GM19239 (cell line): ENCODE data around the gene GTF2A2.

Experiments
- DNase-seq: peaks from one replicate; pipeline ENCODE4 v3.0.0; 2011; ENCODE audit warnings: low spot score; ENCODE audit not compliant: insufficient read length
- FAIRE-seq: peaks from 2 replicates; lab custom pipeline; 2011; peaks lifted over from hg19 to GRCh38; lab: Jason Lieb, UNC

The GTF2A2 gene

DNA sequence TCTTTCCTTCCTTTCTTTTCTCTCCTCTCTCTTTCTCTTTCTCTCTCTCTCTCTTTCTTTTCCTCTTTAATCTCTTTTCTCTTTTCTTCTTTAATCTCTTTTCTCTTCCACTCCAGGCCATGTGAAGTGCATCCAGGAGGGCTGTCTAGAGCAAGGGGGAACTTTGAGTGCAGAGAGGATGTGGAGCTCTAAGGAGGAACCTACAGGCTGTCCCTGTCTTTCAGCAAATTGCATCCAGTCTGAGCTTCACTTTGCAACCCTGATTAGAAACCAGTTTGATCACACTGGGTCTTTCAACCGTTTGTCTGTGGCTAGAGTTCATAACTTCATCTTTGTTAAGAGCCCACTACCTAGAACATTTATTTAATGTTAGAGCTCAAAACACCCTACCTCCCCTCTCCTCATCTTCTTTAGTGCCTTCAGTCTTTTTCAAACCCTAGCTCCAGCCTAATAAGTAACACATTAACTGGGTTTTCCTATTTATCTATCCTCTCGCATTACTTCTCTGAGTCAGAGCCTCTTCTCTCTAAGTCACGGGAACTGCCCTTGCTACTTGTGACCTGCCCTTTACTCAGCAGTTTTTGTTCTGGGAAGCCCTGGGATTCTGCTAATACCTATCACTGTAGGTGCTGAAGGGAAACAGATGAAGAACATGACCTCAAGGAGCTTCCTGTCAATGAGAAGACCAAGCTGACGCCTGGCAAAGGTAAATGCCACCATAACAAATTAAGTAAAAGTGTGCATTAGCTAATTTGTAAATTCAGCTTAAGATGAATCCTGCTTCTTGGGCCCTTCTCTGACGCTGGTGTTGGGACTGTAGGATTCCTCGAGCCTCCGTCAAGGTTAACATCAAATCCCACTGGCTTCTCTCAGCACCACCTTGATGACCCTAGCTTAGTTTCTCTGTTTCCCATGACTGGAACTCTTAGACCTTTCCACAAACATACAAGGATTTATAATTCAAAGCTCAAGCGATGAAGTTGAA, 45.7 kb downstream of the GTF2A2 start, which contains the start of gene GCNT3:
Gene GCNT3 (plus strand): TSS at position 508 of the 985 bp plus-strand sequence. CDS start 6,456 bp downstream, outside the sequence.
- FAIRE-seq (peak; percentile 55), DNase-seq (peak; percentile 37)

DNA sequence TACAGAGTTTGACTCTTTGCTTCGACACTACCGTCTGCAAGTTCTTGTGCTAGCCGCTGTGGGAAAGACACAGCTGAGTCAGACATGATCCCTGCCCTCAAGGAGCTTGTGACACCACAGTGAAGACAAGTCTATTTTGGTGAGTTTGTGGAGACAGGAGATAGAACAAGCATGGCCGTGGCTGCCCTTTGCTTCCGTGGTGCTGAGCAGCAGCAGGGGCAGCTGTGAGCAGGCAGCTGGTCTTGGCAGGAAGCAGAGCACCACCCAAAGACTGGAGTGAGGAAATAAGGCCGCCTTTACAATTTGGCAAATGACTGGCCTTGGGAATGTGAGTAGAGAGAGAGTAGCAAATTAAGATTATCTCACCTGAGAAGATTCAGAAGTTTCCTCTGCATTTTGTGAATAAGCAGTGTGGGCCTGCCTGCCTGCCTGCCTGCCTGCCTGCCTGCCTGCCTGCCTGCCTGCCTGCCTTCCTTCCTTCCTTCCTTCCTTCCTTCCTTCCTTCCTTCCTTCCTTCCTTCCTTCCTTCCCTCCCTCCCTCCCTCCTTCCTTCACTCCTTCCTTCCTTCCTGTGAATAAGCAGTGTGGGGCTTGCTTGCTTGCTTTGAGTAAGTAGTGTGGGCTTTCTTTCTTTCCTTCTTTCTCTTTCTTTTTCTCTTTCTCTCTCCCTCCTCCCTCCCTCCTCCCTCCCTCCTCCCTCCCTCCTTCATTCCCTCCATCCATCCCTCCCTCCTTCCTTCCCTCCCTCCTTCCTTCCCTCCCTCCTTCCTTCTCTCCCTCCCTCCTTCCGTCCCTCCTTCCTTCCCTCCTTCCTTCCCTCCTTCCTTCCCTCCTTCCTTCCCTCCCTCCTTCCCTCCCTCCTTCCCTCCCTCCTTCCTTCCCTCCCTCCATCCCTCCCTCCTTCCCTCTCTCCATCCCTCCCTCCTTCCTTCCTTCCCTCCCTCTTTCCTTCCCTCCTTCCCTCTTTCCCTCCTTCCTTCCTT, 47.3 kb downstream of the GTF2A2 start:
- DNase-seq (no peak), FAIRE-seq (no peak)

DNA sequence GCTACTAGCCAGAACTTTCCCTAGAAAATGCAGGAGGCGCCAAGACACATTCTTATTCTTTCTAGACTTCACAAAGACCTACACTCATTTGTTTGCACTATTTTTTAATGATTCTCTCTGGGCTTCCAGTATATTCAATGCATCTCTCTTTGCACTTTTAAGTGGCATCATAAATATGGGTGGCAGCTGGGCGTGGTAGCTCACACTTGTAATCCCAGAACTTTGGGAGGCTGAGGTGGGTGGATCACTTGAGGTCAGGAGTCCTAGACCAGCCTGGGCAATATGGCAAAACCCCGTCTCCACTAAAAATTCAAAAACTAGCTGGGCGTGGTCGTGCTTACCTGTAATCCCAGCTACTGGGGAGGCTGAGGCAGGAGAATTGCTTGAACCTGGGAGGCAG, 51.3 kb downstream of the GTF2A2 start:
- no peak for DNase-seq
- FAIRE-seq: no peak

DNA sequence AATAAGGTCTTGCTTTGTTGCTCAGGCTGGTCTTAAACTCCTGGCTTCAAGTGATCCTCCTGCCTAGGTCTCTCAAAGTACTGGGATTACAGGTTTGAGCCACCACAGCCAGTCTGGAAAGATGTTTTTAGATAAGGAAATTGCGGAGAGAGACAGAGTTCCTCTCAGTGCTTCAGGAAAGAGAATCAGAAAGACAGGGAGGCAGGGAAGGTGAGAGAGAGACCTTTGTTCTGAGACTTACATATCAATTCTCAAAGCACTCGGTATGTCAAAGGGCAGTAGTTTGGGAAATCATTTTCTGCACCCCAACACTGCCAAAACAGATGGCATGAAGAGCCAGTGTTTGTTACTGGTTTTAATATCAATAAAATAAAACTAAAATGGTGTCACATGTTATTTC, 58.9 kb downstream of the GTF2A2 start:
- FAIRE-seq (no peak), DNase-seq (no peak)

DNA sequence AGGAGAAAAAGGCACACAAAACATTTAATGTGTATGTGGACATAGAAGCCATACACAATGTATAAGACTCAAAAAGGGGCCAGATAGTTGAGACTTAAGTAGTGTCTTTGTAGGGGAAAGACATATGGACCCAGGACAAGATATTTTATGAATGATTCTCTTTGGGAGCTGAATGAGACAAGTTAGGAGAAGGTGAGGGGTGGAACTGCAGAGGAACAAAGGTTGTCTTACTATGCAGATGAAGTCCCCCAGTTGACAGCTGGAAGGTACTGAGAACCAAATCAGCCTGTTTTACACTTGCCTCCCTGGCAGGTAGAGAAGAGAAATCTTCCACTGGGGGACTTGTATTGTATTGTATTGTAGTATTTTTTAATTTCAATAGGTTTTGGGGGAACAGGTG, 60.7 kb downstream of the GTF2A2 start:
- no peak for FAIRE-seq
- no peak for DNase-seq

DNA sequence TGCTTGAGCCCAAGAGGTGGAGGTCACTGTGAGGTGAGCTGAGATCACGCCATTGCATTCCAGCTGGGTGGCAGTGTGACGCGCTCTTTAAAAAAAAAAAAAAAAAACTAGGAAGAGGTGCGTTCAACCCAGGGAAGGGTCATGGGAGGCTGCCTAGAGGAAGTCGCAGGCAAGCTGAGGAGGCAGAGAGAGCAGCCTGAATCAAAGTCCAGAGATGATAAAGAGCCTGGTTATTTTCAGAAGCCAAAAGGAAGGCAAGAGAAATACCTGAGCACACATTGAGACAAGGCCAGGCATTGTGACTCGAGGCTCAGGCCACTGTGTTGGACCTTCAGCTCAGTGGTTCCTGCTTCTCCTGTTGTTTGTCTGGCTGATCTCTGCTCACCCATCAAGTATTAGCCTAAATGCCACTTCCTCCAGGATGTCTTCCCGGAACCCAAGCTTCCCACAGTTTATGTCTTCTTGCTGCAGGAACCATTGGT, 61.8 kb downstream of the GTF2A2 start:
- DNase-seq (no peak), FAIRE-seq (no peak)

DNA sequence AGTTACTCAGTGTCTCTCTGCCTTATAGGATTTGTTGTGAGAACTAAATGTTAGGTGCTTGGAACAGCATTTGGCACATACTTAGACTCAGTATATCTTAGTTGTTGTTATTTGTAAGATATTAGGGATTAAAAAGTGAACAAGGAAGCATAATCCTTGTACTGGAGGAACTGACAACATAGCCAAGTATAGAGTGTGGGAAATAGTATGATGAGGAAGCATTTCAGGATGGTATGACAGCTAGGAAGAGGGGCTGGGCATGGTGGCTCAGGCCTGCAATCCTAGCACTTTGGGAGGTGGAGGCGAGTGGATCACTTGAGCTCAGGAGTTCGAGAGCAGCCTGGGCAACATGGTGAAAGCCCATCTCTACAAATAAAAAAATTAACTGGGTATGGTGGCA, 62.3 kb downstream of the GTF2A2 start:
- no peak for FAIRE-seq
- DNase-seq: no peak

DNA sequence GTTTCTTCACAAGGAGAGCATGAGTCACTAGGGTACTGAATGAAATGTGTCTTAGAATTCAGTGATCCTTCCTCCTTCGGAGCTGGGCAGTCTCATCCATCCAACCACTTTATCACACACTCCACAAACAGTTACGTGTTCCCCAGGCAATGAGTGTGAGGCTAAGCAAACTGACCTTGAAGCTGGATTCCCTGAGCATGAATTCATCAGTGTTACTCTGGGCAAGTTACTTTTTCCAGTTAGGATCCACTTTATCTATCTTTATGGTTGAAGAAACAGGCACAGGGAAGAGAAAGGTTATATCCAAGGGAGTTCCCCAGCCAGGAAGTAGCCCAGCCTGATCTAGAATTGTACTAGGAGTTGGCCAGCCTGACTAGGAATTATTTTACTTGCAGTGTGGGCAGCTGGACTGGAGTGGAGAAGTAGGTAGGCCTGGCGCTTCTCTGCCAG, 62.8 kb downstream of the GTF2A2 start:
- FAIRE-seq: no peak
- DNase-seq: no peak

DNA sequence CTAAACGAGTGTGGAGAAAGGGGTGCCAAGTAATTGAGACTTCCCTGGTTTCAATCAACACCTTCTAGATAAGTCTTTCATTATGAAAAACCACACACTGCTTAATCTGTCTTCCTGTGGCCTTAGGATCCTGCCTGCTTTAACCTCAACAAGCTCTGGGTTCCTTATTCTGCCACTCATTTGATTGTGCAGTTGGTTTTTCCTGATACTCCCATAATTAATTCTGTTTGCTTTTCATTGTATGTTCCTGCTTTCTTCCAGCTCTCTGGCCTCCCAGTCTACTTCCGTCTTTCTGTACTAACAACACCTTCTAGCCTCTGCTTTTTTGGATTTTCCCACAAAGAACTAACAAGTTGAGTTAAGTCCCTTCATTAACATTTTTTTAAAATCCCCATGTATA, 66.0 kb downstream of the GTF2A2 start:
- DNase-seq (no peak), FAIRE-seq (no peak)

DNA sequence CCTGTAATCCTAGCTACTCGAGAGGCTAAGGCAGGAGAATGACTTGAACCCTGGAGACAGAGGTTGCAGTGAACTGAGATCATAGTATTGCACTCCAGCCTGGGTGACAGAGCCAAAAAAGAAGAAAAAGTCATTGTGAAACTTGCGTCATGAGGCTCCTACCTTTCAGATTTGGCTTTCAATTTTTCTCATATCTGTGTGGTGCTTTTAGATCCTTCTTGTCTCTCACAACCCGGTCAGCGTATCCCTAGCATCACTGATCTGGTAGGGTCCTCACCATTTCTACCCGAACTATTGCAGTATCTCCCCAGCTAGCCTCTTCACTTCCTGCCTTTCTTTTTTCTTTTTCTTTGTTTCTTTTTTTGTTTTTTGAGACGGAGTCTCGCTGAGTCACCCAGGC, 67.3 kb downstream of the GTF2A2 start:
- DNase-seq (no peak), FAIRE-seq (peak; percentile 90)
